Pulmonary artery endothelial cell (primary cell): ENCODE measurements around the gene ALDH1L1. TPM values are rescaled to one million over a fixed set of nuclear protein-coding genes. Genes with fewer than 3 reads are reported as not detected.

Experiments used
- DNase-seq: peaks from one replicate; pipeline ENCODE4 v3.0.0-alpha.2; 2011; ENCODE audit warnings: low read depth, low spot score
- total RNA-seq: library from RNA; depleted of rRNA; stranded (reverse); fragments of >200 nt; gene quantifications from 2 replicates; pipeline ENCODE4 v1.2.3, GENCODE V29; 2014

ALDH1L1 gene
- total RNA-seq, 1 donor from 2014 or later, result not detected

DNA sequence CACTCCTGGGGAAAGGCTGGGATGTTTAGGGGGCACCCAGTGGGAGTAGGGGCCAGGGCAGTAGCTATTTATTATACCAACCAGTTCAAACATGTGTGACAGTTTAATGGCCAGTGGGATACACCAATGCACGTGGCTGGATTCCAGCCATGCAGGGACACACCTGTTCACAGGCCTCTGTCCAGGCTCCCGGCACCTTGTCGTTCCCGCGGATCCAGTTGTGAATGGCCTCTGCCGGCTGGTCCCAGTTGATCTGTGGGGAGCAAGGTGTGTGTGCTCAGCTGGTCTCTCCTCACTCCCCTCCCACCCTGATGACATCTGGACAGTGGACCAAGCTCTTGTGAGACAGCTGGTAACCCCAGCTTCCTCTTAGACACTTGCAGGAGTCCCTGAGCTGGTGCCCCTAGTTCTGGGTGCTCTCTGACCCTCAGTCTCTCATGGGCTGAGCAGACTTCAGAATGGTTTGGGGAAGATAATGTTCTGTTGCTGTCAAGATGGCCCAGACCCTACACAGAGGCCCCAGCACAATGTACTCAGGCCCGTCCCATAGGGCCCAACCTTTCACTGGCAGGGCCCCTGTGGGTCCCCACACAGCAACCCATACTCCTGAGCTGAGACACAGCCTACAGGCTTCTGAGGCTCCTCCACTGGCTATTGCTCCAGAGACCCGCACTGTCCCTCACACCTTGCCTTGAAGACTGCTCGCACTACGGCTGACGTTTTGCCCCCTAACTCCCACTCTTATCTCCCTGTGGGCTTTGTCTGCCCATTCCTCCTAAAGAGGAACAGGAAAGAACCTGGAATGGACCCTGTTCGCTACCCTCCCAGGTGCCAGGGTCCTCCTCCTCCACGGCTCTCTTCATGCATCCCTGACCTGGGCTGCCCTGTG lies 25.8 kb downstream of the ALDH1L1 start:
- no peak for DNase-seq

- no peak for DNase-seq
Measured at GRCh38 chr3:126153695-126154360, 26.6 kb downstream of the ALDH1L1 start.

DNA sequence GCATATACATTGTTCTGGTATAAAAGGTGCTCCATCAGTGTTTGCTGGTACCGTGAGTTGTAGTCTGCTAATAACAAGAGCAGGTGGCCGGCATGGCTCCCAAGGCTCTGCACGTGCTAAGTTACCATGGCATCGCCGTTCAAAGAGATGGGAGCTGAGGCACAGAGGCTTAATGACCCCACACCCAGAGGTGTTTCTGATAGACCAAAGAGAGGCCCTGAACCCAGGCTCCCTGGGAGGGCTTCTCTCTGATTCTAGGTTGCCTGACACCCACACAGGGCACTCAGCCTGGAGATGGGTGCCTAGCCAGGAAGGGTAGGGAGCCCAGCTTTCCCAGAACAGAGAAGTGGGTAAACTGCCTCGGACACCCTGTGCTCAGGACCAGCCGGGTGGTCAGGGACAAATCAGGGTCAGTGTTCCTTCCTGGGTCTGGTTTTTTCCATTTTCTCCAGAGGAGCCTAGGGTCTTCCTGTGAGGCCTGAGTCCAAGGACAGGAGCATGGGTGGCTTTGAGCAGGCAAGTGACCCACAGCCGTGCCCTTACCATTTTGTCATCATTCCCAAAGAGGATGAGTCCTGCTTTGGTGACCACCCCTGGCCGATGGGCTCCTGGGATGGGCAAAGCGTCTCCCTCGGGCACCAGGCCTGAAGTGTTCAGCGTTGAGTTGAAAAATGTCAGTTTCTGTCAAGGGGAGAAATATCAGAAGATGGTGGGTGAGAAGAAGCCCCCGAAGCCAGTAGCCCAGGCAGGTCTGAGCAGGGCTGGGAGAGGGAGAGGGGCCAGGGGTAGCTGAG lies 27.3 kb downstream of the ALDH1L1 start:
- no peak for DNase-seq

- no peak for DNase-seq
Measured at GRCh38 chr3:126152458-126152857, 27.9 kb downstream of the ALDH1L1 start.

DNA sequence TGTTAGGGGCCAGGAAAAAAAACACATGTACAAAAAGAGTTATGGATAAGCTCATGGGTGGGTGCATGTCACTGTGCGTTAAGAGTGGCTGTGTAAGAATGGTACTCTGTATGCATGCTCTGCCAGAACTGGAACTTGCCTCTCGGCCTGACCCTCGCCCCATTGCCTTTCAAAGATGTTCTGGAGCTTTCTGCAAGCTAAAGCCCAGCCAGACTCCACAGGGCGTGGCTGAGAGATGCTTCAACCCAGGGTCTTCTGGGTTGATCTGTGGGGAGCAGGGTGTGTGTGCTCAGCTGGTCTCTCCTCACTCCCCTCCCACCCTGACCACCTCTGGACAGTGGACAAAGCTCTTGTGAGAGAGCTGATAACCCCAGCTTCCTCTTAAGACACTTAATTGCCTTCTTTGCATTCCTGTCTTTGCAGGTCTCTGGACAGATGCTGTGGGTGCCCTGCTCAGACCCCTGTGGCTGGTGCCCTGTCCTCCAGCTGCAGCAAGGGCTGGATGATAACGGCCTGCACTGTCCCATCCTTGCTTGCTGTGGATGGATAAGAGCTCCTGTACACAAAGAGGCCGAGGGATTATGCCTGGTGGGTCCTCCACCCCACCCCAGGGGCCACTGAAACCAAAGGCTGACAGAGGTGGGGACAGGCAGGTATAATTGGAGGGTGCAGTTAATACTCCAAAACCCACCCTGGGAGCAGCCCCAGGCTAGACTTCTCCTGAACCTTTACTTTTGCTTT lies 28.7 kb downstream of the ALDH1L1 start:
- no peak for DNase-seq

DNA sequence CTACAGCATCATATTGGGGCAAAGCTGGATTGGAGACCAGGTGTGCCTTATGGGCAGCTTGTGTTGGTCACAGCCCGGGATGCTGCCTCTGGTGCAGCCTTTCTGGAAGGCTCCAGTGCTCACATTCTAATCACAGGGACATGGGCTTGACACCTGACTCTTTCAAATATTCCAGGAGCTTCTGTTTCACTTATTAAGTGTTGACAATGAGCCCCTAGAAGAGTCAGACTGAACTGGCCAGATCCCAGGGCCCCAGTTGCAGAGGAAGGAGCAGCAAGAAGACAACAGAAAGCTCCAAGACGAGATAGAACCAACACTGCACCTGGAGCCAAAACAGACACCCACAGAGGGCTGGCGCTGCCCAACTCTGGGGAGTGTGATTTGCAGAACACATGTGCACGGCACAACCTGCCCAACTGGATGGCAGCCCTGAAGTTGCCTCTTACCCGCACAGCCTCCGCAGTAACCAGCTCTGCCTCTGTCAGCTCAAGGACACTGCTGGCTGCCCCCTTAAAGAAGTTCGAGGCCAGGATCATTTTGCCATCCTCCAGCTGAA lies 30.3 kb downstream of the ALDH1L1 start:
- DNase-seq, result no peak

GRCh38 chr3:126149256-126149902 lies 31.0 kb downstream of the ALDH1L1 start:
- DNase-seq, result no peak

DNA sequence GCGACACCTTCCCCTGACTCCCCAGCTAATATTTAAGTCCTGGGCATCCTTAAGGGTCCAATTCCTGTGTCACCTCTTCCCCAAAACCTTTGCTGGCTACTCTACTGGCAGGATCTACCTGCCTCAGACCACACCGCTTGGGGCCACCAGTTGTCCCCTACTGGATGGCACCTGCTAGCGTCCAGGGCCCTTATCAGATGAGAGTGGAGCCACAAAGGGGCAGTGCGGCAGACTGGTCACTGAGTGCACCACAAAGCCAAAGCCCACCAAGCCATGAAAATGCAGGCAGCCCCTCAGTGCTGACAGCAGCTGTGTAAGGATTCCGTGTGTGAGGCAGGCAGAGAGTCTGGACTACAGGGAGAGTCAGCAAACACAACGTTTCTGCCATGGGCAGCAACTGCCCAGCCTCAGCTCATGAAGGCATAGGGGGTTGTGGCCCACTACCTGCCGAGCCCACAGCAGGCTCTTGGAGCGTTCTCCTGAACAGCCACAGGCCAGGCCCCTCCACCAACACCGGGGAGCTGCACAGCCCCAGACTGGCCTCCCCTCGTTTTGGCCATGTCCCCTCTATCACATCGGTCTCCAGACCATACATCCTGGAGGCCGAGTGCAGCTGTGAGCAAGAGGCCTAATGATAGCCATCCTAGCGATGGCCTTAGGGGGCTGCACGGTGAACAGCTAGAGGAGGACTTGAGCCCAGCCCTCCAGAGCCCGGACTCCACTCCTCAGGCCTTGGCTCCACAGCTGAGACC lies 32.3 kb downstream of the ALDH1L1 start:
- no peak for DNase-seq

GRCh38 chr3:126147147-126147931 lies 33.0 kb downstream of the ALDH1L1 start:
- no peak for DNase-seq

DNA sequence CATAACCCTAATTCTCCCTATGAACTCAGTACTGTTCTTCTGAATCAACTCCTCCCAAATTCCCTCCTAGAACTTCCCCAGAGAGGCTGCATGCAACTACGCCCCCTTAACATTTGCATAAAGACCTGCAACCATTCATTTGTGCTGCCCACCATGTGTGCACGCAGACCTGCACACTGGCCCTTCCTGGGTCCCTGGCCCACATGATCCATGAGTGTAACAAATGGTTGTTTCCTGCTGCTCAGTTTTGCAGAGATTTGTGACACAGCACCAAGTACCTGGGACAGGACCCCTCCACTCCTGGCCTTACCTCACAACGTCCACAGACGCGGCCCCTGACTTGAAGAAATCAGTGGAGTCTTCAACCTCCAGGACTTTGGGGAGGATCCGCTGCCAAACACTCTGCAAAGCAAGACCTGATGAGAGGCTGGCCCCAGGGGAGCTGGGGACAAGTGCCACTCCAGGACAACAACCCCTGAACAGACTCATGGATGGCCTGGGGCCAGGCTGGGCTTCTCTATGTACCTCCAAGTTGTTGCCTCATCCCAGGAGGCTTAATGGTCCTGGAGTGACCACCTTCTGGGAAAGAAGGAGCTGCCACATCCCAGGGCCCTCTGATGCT lies 33.8 kb downstream of the ALDH1L1 start:
- no peak for DNase-seq

GRCh38 chr3:126146034-126146433 lies 34.4 kb downstream of the ALDH1L1 start:
- no peak for DNase-seq

- no peak for DNase-seq
Measured at GRCh38 chr3:126142652-126143051, 37.7 kb downstream of the ALDH1L1 start.

DNA sequence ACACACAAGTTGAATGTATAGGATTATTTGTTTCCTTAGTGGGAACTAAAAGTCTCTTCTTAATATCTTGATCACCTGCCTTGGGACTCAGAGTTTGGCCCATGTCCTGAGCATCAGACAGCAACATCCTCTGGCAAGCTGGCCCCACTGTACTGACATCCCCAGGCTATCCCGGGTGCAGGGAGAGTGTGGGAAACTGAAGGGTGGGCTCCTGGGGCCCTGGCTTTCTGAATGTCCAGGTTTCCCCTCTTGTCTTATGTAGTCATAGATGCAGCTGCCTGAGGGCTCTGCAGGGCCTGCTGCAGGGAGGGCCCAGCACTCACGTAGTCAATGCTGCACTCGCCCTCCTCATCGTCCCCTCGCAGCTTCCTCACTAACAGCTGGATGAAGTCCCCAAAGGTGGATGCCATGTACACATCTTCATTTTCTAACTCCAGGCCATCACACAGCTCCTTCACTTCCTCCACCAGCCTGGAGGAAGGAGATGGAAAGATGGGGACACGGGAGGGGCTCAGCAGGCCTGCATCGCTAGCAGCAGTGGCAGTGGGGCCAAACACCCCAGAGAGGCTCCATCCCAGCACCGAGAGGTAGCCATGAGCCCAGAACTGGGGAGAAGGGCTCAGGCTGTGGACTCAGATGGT lies 42.8 kb downstream of the ALDH1L1 start:
- DNase-seq, result no peak

DNA sequence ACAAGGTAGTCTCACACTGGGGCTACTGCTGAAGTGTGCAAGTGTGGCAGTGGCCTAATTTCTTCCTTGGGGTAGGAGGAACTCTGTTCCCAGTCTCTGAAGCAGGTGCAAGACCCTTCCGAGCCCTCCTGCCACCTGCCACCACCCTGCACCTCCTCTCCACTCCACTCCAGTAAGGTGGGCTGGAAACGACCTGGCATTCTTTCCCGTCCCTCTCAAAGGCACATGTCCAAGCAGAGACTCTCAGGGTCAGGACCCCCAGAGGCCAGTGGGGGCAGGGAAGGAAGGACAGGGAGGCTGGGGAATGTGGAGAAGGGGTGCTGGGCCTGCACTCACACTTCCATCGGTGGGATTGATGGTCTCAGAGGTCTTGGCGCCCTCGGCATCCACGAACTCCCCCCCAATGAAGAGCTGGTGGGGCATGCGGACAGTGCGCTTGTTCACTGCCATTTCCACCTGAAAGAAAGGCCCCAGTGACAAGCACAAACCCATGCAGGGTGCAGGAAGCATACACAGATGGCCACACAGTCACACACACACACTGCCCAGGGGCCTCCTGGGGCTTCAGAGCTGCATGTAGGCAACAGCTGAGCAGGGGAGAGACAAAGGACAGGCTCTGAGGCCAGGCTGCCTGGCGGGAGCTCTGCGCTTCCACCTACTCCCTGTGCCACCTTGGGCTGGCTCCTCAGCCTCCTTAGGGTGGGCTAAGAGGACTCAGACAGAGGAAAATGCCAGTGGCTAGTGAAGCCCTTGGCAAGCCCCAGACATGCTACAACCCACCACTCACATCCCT lies 43.8 kb downstream of the ALDH1L1 start:
- no peak for DNase-seq

DNA sequence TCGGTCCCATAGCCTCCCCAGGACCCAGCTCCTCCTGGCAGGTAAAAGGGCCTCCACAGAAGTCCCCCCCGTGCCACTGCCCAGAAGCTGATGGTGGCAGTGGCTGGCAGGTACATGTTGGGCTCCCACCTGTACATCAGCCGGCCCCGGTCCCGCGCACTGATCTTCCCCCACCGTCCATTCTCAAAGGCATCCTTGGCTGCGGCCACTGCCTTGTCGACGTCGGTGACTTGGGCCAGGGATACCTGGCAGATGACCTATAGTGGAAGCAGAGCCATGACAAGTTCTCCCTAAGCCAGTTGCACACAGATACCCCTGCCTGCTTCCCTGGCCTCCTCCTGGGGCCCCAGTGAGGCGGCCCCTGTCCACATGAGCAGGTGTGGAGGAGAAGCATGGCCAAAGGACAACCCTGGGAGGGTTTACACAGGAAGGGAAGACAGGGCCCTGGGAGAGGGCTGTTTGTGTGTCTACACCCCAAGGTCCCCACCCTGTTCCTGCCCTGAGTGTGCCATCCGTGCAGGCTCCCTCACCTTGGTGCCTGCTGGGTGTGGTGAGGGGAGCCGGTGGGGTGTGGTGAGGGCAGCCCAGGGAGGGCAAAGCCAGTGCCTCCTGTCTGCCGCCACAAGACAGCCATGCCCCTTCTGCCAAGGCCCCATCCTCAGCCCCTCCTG lies 44.8 kb downstream of the ALDH1L1 start:
- DNase-seq, result no peak

DNA sequence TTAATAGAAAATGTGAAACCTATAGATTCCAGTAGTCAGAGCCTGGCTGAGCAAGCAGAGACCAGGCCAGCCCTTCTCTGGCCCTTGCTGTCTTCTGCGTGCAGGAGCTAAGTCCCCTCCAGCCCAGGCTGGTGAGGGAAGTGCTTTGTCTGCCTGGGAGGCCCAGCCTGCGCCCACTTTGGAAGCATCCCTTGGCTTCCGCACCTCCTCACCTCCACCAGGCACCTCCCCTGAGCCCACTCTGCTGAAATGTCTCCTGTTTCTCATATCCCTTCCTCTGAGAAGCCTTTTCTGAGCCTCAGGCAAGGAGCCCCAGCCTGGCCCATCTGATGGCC lies 45.3 kb downstream of the ALDH1L1 start:
- DNase-seq, result no peak
